ENCODE results near the gene HSD17B1. TPM values are rescaled to one million over a fixed set of nuclear protein-coding genes. Genes with fewer than 3 reads are reported as not detected.

Gene HSD17B1
- total RNA-seq, 1 experiment from 2014 or later: 1.5 TPM

- TF ChIP-seq CTCF (conservative IDR thresholded peaks at IDR 0.05): no peak
- Histone ChIP-seq H2AFZ (ENCODE audit: low read length) (no peak overlapping the region), H3K4ac (ENCODE audit: low read depth, low read length) (no peak overlapping the region), H3K23ac (ENCODE audit: insufficient read length, low read depth, low read length) (no peak overlapping the region), H4K8ac (replicated peaks; ENCODE audit: insufficient read length, low read depth, low read length) (no peak overlapping the region), H3K18ac (ENCODE audit: insufficient read length, low read depth, low read length) (no peak overlapping the region), H3K56ac (ENCODE audit: insufficient read length, low read depth, low read length) (no peak overlapping the region), H3K79me1 (ENCODE audit: insufficient read depth, low read depth, low read length, poor library complexity, severe bottlenecking) (no peaks in the 10 kb centered on the region), H2BK20ac (ENCODE audit: low read depth, low read length, poor library complexity, severe bottlenecking) (no peak overlapping the region), H3K79me2 (ENCODE audit: insufficient read depth, low read length) (no peaks in the 10 kb centered on the region), H2BK5ac (ENCODE audit: insufficient read length, low read length) (no peak overlapping the region), H3K23me2 (ENCODE audit: insufficient read length, low read depth, low read length, poor library complexity, severe bottlenecking) (peaks cover 3% of the 10 kb centered on the region), H3K9ac (ENCODE audit: extremely low read depth, insufficient read length, low read length) (no peak overlapping the region), H4K5ac (ENCODE audit: insufficient read length, low read depth, low read length) (no peak overlapping the region), H3K4me1 (ENCODE audit: insufficient read depth, low read length) (no peaks in the 10 kb centered on the region), H3T11ph (ENCODE audit: low read length) (no peak overlapping the region), H3K4me2 (ENCODE audit: insufficient read depth, insufficient read length, low read length) (no peak overlapping the region), H3K27ac (ENCODE audit: insufficient read length, low read depth, low read length) (no peak overlapping the region), H3K27me3 (ENCODE audit: insufficient read depth, low read length) (no peaks in the 10 kb centered on the region), H4K20me1 (ENCODE audit: control insufficient read depth, insufficient read depth, insufficient read length) (no peaks in the 10 kb centered on the region), H3K9me3 (ENCODE audit: control insufficient read depth, low read depth, low read length) (no peaks in the 10 kb centered on the region), H2BK120ac (ENCODE audit: low read depth, low read length, poor library complexity, severe bottlenecking) (no peak overlapping the region), H2BK12ac (ENCODE audit: insufficient read length, low read depth, low read length) (no peak overlapping the region), H2BK15ac (ENCODE audit: low read depth, low read length) (no peak overlapping the region), H3K14ac (ENCODE audit: insufficient read depth, low read length) (no peak overlapping the region), H4K91ac (ENCODE audit: insufficient read length, low read depth, low read length) (no peak overlapping the region), H2AK5ac (ENCODE audit: insufficient read length, low read length) (no peak overlapping the region)
- peaks cover 2% of the 10 kb centered on the region; the same call in 1 of the 2 replicates for H3K27me3 Mint-ChIP-seq (ENCODE audit: low read depth)
- DNase-seq: no peak
- peaks cover 12 to 17% of the 10 kb centered on the region in 2 experiments for H3K4me1 Mint-ChIP-seq
- H3K27ac Mint-ChIP-seq: peak overlapping the region in 1 of 3 experiments; percentile 85; a peak in 3 of 7 replicates
- no peaks in the 10 kb centered on the region for H3K9me3 Mint-ChIP-seq
- no peak overlapping the region for H3K4me3 Mint-ChIP-seq
- WGBS (ENCODE audit: extremely low coverage, insufficient read length, low lambda C conversion rate): no CpG with 5 or more reads among the region's 4 CpGs
- peaks cover 39 to 85% (median 81%) of the 10 kb centered on the region in 3 experiments for H3K36me3 Mint-ChIP-seq (ENCODE audit: insufficient read depth in 1 of 3, low read depth in 3 of 3)
Observed at GRCh38 chr17:42573095-42573494, 20.4 kb downstream of the HSD17B1 start.
